HL-60 (cell line): ENCODE data around the gene LRP1B.

Source experiments
- CTCF ChIP-seq: IDR thresholded peaks from one replicate; pipeline ENCODE4 v1.5.1; 2011; ENCODE audit warnings: low read length, control low read depth, inconsistent platforms; ENCODE audit not compliant: insufficient read depth
- GABPA ChIP-seq: IDR thresholded peaks from 2 replicates; pipeline ENCODE4 v1.6.1; 2012; ENCODE audit warnings: low read depth
- POLR2AphosphoS5 ChIP-seq: IDR thresholded peaks from 2 replicates; pipeline ENCODE4 v1.6.1; 2012; ENCODE audit warnings: low read depth

- no peak for TF ChIP-seq CTCF
- TF ChIP-seq POLR2AphosphoS5: no peak
- TF ChIP-seq GABPA: no peak
Measured at GRCh38 chr2:141900826-141901225, 230.0 kb downstream of the LRP1B start.
